ENCODE measurements around the gene SEMA4D. TPM values are rescaled to one million over a fixed set of nuclear protein-coding genes. Genes with fewer than 3 reads are reported as not detected.

The SEMA4D gene
- total RNA-seq, 2 donors from 2014 or later = 42.8 to 51.0 TPM

DNA sequence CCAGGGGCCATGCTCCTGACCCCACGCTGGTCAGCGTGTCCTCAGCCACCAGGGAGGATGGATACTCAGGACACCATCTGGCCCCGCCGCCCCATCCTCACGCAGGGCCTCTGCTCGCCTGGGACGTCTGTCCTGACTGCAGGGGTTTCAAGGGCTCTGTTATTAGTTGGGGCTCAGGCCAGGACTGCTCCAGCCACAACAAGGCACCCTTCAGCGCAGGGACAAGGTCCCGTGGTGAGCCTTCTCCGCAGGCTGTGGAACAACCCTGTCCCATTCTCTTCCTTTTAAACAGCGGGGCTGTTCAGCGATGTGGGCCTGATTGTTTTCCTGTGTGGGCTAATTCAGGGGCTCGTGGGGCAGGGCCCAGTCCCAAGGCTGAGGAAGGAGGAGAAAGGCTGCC lies 61.6 kb downstream of the SEMA4D start:
- Mint-ChIP-seq H3K27me3 (ENCODE audit: insufficient read depth) (no peaks in the 10 kb centered on the region), H3K36me3 (ENCODE audit: low read depth) (no peaks in the 10 kb centered on the region), H3K4me3 (no peak overlapping the region), H3K27ac (peak overlapping the region; percentile 81), H3K4me1 (peaks cover 15% of the 10 kb centered on the region), H3K9me3 (no peaks in the 10 kb centered on the region)
- TF ChIP-seq, protein P1, sequence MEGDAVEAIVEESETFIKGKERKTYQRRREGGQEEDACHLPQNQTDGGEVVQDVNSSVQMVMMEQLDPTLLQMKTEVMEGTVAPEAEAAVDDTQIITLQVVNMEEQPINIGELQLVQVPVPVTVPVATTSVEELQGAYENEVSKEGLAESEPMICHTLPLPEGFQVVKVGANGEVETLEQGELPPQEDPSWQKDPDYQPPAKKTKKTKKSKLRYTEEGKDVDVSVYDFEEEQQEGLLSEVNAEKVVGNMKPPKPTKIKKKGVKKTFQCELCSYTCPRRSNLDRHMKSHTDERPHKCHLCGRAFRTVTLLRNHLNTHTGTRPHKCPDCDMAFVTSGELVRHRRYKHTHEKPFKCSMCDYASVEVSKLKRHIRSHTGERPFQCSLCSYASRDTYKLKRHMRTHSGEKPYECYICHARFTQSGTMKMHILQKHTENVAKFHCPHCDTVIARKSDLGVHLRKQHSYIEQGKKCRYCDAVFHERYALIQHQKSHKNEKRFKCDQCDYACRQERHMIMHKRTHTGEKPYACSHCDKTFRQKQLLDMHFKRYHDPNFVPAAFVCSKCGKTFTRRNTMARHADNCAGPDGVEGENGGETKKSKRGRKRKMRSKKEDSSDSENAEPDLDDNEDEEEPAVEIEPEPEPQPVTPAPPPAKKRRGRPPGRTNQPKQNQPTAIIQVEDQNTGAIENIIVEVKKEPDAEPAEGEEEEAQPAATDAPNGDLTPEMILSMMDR (conservative IDR thresholded peaks at IDR 0.05) = no peak
- Histone ChIP-seq H3K27ac (ENCODE audit: low read depth, low read length) (no peak overlapping the region), H3K27me3 (ENCODE audit: control insufficient read depth, insufficient read depth, low read length, poor library complexity, severe bottlenecking) (no peaks in the 10 kb centered on the region), H3K4me1 (ENCODE audit: control insufficient read depth, insufficient read depth, low read length) (no peaks in the 10 kb centered on the region), H3K36me3 (ENCODE audit: control insufficient read depth, insufficient read depth, low read length) (no peaks in the 10 kb centered on the region), H3K9me3 (ENCODE audit: control insufficient read depth, low read length) (no peaks in the 10 kb centered on the region), H3K9ac (ENCODE audit: extremely low read depth, low read length, poor library complexity, severe bottlenecking) (no peak overlapping the region), H3K4me3 (ENCODE audit: low read length) (no peak overlapping the region)
- DNase-seq = peak; percentile 51
- 80 to 96% methylated on average over 4 to 13 of the region's 13 CpGs for WGBS, 2 experiments (ENCODE audit: insufficient coverage in 1 of 2, insufficient read length in 1 of 2)

DNA sequence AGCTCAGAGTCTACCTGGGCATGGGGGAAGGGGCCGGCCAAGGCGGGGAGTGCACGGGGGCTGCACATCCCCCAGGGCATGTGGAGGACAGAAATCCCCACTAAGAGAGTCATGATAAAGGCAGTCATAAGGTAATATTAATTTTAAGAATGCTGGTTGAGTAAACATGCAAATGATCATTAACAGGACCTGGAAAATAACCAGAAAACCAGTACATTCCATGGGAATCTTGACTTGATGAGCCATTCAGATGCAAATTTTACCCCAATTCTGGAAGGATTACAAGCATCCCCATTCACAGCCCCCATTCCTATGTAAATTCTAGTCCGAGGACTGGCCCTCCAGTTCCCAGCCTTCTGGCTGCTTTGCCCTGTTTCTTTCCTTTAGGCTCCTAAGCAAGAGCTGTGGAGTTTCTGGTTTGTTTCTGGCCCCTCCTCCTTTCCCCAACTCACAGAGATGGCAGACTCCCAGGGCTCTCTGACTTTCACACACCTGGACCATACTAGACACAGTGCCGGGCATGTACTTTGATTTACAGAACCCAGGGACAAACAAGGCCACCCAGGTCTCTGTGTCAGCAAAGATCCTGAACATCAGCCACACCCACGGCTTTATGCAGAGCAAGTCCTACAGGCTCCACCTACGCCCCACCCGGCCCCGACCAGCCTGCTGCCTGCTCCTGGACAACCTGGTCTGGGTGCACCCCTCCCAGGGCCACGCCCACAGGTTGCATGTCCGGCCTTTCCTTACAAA lies 62.7 kb downstream of the SEMA4D start:
- H3K27me3 ChIP-seq (ENCODE audit: control insufficient read depth, insufficient read depth, low read length, poor library complexity, severe bottlenecking) = no peaks in the 10 kb centered on the region
- no peak overlapping the region for H3K4me3 ChIP-seq (ENCODE audit: low read length)
- no peaks in the 10 kb centered on the region for H3K36me3 ChIP-seq (ENCODE audit: control insufficient read depth, insufficient read depth, low read length)
- H3K4me1 ChIP-seq (ENCODE audit: control insufficient read depth, insufficient read depth, low read length) = no peaks in the 10 kb centered on the region
- DNase-seq = peak; percentile 94
- 40 to 55% methylated on average over 10 to 11 of the region's 11 CpGs for WGBS, 2 experiments (ENCODE audit: insufficient coverage in 1 of 2, insufficient read length in 1 of 2)
- H3K9ac ChIP-seq (ENCODE audit: extremely low read depth, low read length, poor library complexity, severe bottlenecking) = no peak overlapping the region
- peak overlapping the region; percentile 96 for H3K27ac Mint-ChIP-seq
- H3K9me3 Mint-ChIP-seq = no peaks in the 10 kb centered on the region
- no peaks in the 10 kb centered on the region for H3K27me3 Mint-ChIP-seq (ENCODE audit: insufficient read depth)
- no peaks in the 10 kb centered on the region for H3K36me3 Mint-ChIP-seq (ENCODE audit: low read depth)
- peak overlapping the region; percentile 34 for H3K4me3 Mint-ChIP-seq
- no peaks in the 10 kb centered on the region for H3K9me3 ChIP-seq (ENCODE audit: control insufficient read depth, low read length)
- H3K4me1 Mint-ChIP-seq = peaks cover 15% of the 10 kb centered on the region
- H3K27ac ChIP-seq (ENCODE audit: low read depth, low read length) = peak overlapping the region; percentile 12
- TF ChIP-seq, protein P1 (conservative IDR thresholded peaks at IDR 0.05) = no peak

DNA sequence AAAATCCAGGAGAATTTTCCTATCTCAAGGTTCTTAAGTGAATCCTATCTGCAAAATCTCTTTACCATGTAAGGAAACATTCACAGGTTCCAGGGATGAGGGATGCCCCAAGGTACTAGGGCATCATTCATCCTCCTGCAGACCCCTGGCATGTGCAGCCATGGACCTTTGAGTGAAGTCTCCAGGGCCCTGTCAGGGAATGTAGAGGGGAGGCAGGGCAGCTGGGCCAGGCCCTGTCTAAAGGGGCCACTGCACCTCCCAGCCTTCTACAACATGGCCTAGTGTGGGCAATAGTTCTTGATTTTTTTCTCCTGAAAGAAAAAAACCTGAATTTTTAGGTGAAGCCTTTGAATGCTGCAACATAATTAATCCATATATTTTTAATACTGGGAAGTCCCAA lies 63.3 kb downstream of the SEMA4D start:
- H3K27me3 Mint-ChIP-seq (ENCODE audit: insufficient read depth) = no peaks in the 10 kb centered on the region
- no peaks in the 10 kb centered on the region for H3K4me1 ChIP-seq (ENCODE audit: control insufficient read depth, insufficient read depth, low read length)
- no peaks in the 10 kb centered on the region for H3K9me3 ChIP-seq (ENCODE audit: control insufficient read depth, low read length)
- peak overlapping the region; percentile 87 for H3K27ac Mint-ChIP-seq
- H3K36me3 Mint-ChIP-seq (ENCODE audit: low read depth) = no peaks in the 10 kb centered on the region
- H3K36me3 ChIP-seq (ENCODE audit: control insufficient read depth, insufficient read depth, low read length) = no peaks in the 10 kb centered on the region
- H3K27me3 ChIP-seq (ENCODE audit: control insufficient read depth, insufficient read depth, low read length, poor library complexity, severe bottlenecking) = no peaks in the 10 kb centered on the region
- no peaks in the 10 kb centered on the region for H3K9me3 Mint-ChIP-seq
- peak; percentile 63 for DNase-seq
- H3K27ac ChIP-seq (ENCODE audit: low read depth, low read length) = no peak overlapping the region
- no peak overlapping the region for H3K4me3 Mint-ChIP-seq
- peaks cover 19% of the 10 kb centered on the region for H3K4me1 Mint-ChIP-seq
- no peak overlapping the region for H3K4me3 ChIP-seq (ENCODE audit: low read length)
- no peak overlapping the region for H3K9ac ChIP-seq (ENCODE audit: extremely low read depth, low read length, poor library complexity, severe bottlenecking)
- TF ChIP-seq, protein P1 (conservative IDR thresholded peaks at IDR 0.05) = no peak

All from endodermal cell (in vitro differentiated cells).